A549 (cell line): ENCODE results near the gene TRIM26. TPM values are rescaled to one million over a fixed set of nuclear protein-coding genes. Genes with fewer than 3 reads are reported as not detected.

Experiments used
- ATAC-seq, 2 experiments: fragments of 200-7000 bp in 1 of 2; fragments of >200 bp in 1 of 2; cut with Nextera tagmentation in 1 of 2; cut with Tn5 transposase in 1 of 2; 3 replicates each; pipeline versions ENCODE4 v1.8.0 to v1.9.1; 2018 to 2020; ENCODE audit warnings: mild to moderate bottlenecking in 1 of 2, moderate library complexity in 1 of 2
- CTCF ChIA-PET: fragments of 300-600 bp; sonication (Branson Sonifier 250); formaldehyde crosslinking; extraction: SDS; loops from one replicate; lab custom pipeline; 2021; ENCODE audit warnings: antibody characterized with exemption, inconsistent platforms; lab: Yijun Ruan, JAX
- POLR2A ChIA-PET: fragments of 350-600 bp; formaldehyde crosslinking; extraction: SDS; loops from one replicate; lab custom pipeline; 2021; ENCODE audit warnings: antibody characterized with exemption, inconsistent platforms; lab: Yijun Ruan, JAX
- DNase-seq, 2 experiments: peaks; one replicate each; pipeline versions ENCODE4 v3.0.0 to v3.0.0-alpha.2; 2011 to 2016; ENCODE audit warnings: low read depth in 1 of 2, low spot score in 1 of 2
- FAIRE-seq: peaks from 2 replicates; lab custom pipeline; 2011; peaks lifted over from hg19 to GRCh38; lab: Jason Lieb, UNC
- H3K27ac ChIP-seq, 2 experiments: fragments of >200 bp; sonication (Bioruptor Twin); formaldehyde crosslinking; 3 replicates each; pipeline ENCODE4 v1.5.1; 2016 to 2017
- H3K4me1 ChIP-seq: fragments of >200 bp; sonication (Bioruptor Twin); formaldehyde crosslinking; 3 replicates; pipeline ENCODE4 v1.6.1; 2016
- H3K4me2 ChIP-seq: fragments of >200 bp; sonication (Bioruptor Twin); formaldehyde crosslinking; 3 replicates; pipeline ENCODE4 v1.6.1; 2016
- H3K4me3 ChIP-seq: fragments of >200 bp; sonication (Bioruptor Twin); formaldehyde crosslinking; 3 replicates; pipeline ENCODE4 v1.5.1; 2016
- H3K9me3 ChIP-seq: fragments of >200 bp; sonication (Bioruptor Twin); formaldehyde crosslinking; 3 replicates; pipeline ENCODE4 v1.6.1; 2016
- CBX2 ChIP-seq: fragments of 200-600 bp; sonication (generic); IDR thresholded peaks from 2 replicates; pipeline ENCODE4 v1.6.1; 2016; ENCODE audit warnings: low read depth, mild to moderate bottlenecking, borderline replicate concordance
- CBX8 ChIP-seq: fragments of 200-600 bp; sonication (generic); IDR thresholded peaks from 2 replicates; pipeline ENCODE4 v1.6.1; 2016
- CEBPB ChIP-seq, 2 experiments: fragments of >200 bp in 1 of 2; sonication (Bioruptor Twin) in 1 of 2; formaldehyde crosslinking in 1 of 2; IDR thresholded peaks; 2 replicates each; pipeline ENCODE4 v1.6.1; 2012 to 2016
- CHD2 ChIP-seq: fragments of 150-350 bp; IDR thresholded peaks from 2 replicates; pipeline ENCODE4 v1.6.1; 2014; ENCODE audit warnings: low read length; ENCODE audit not compliant: partially characterized antibody
- CHD4 ChIP-seq: fragments of 200-600 bp; sonication (generic); IDR thresholded peaks from 2 replicates; pipeline ENCODE4 v1.6.1; 2016; ENCODE audit warnings: antibody characterized with exemption, mild to moderate bottlenecking, borderline replicate concordance
- CTCF ChIP-seq: fragments of >200 bp; sonication (Bioruptor Twin); formaldehyde crosslinking; IDR thresholded peaks from 3 replicates; pipeline ENCODE4 v1.5.1; 2016
- E2F6 ChIP-seq: IDR thresholded peaks from 2 replicates; pipeline ENCODE4 v1.6.1; 2012; ENCODE audit warnings: low read depth, borderline replicate concordance
- FOSB ChIP-seq: fragments of 250-450 bp; sonication (Bioruptor Pico); IDR thresholded peaks from 2 replicates; pipeline ENCODE4 v1.5.0; 2020; ENCODE audit warnings: mild to moderate bottlenecking, moderate library complexity
- FOSL2 ChIP-seq, 2 experiments: fragments of 450-650 bp in 1 of 2; fragments of >200 bp in 1 of 2; sonication (Bioruptor Twin) in 1 of 2; formaldehyde crosslinking; IDR thresholded peaks; 2 replicates each; pipeline versions ENCODE4 v1.5.0 to v1.6.1; 2016 to 2020; ENCODE audit warnings: mild to moderate bottlenecking in 1 of 2, moderate library complexity in 1 of 2
- HEYL ChIP-seq: fragments of 250-450 bp; sonication (Bioruptor Pico); IDR thresholded peaks from 2 replicates; pipeline ENCODE4 v1.8.0; 2021; ENCODE audit warnings: mild to moderate bottlenecking, moderate library complexity
- HOXA7 ChIP-seq: fragments of 250-450 bp; sonication (Bioruptor Pico); IDR thresholded peaks from 2 replicates; pipeline ENCODE4 v1.5.0; 2020; ENCODE audit warnings: mild to moderate bottlenecking, moderate library complexity
- HOXB13 ChIP-seq: fragments of 250-450 bp; sonication (Bioruptor Pico); IDR thresholded peaks from 2 replicates; pipeline ENCODE4 v1.5.0; 2020; ENCODE audit warnings: low read depth, mild to moderate bottlenecking, moderate library complexity
- HOXB5 ChIP-seq: fragments of 250-450 bp; sonication (Bioruptor Pico); IDR thresholded peaks from 2 replicates; pipeline ENCODE4 v1.5.0; 2020; ENCODE audit warnings: mild to moderate bottlenecking, moderate library complexity
- JUN ChIP-seq, 2 experiments: fragments of >200 bp; sonication (Bioruptor Twin); formaldehyde crosslinking; IDR thresholded peaks; 2 replicates in 1 of 2; 3 replicates in 1 of 2; pipeline ENCODE4 v1.6.1; 2016 to 2017
- JUNB ChIP-seq: fragments of >200 bp; sonication (Bioruptor Twin); formaldehyde crosslinking; IDR thresholded peaks from 2 replicates; pipeline ENCODE4 v1.6.1; 2016
- KDM5A ChIP-seq: fragments of 200-600 bp; sonication (generic); IDR thresholded peaks from 2 replicates; pipeline ENCODE4 v1.6.1; 2016; ENCODE audit warnings: antibody characterized with exemption, mild to moderate bottlenecking
- MAFK ChIP-seq: fragments of 450-650 bp; IDR thresholded peaks from 2 replicates; pipeline ENCODE4 v1.6.1; 2014; ENCODE audit not compliant: partially characterized antibody
- NPAS2 ChIP-seq: fragments of 250-450 bp; sonication (Bioruptor Pico); IDR thresholded peaks from 2 replicates; pipeline ENCODE4 v1.8.0; 2022; ENCODE audit warnings: mild to moderate bottlenecking, moderate library complexity, borderline replicate concordance
- PBX3 ChIP-seq: IDR thresholded peaks from 2 replicates; pipeline ENCODE4 v1.6.1; 2012
- POLR2A ChIP-seq: IDR thresholded peaks from 2 replicates; pipeline ENCODE4 v1.6.1; 2012; ENCODE audit warnings: mild to moderate bottlenecking, low read length
- POLR2AphosphoS2 ChIP-seq: conservative IDR thresholded peaks from 2 replicates; pipeline ENCODE4 v1.6.1; 2012; ENCODE audit warnings: low read length, improper control_type of control experiment, inconsistent platforms
- RARB ChIP-seq: fragments of 250-450 bp; sonication (Bioruptor Pico); IDR thresholded peaks from 2 replicates; pipeline ENCODE4 v1.8.0; 2021; ENCODE audit warnings: mild to moderate bottlenecking, moderate library complexity
- RFX5 ChIP-seq: fragments of 450-650 bp; IDR thresholded peaks from 2 replicates; pipeline ENCODE4 v1.7.1; 2014; ENCODE audit warnings: antibody characterized with exemption, mild to moderate bottlenecking, moderate library complexity
- RNF2 ChIP-seq: fragments of 200-600 bp; sonication (generic); IDR thresholded peaks from 2 replicates; pipeline ENCODE4 v1.6.1; 2016; ENCODE audit warnings: low read depth, mild to moderate bottlenecking, antibody characterized with exemption, moderate library complexity, borderline replicate concordance
- SREBF2 ChIP-seq: fragments of 450-650 bp; IDR thresholded peaks from 2 replicates; pipeline ENCODE4 v1.6.1; 2014; ENCODE audit warnings: mild to moderate bottlenecking, moderate library complexity
- TFCP2L1 ChIP-seq: fragments of 250-450 bp; sonication (Bioruptor Pico); IDR thresholded peaks from 2 replicates; pipeline ENCODE4 v1.5.0; 2021; ENCODE audit warnings: mild to moderate bottlenecking
- TP53 ChIP-seq: fragments of 250-450 bp; sonication (Bioruptor Pico); IDR thresholded peaks from 2 replicates; pipeline ENCODE4 v1.5.0; 2021; ENCODE audit warnings: mild to moderate bottlenecking, moderate library complexity
- USF2 ChIP-seq: fragments of 450-650 bp; IDR thresholded peaks from 2 replicates; pipeline ENCODE4 v1.6.1; 2014; ENCODE audit warnings: antibody characterized with exemption
- ZC3H11A ChIP-seq: fragments of 450-650 bp; IDR thresholded peaks from 2 replicates; pipeline ENCODE4 v1.6.1; 2014; ENCODE audit warnings: antibody characterized with exemption, mild to moderate bottlenecking
- ZFP36 ChIP-seq: fragments of 450-650 bp; IDR thresholded peaks from 2 replicates; pipeline ENCODE4 v1.6.1; 2014; ENCODE audit warnings: borderline replicate concordance; ENCODE audit not compliant: partially characterized antibody
- ZNF302 ChIP-seq: fragments of 250-450 bp; sonication (Bioruptor Pico); IDR thresholded peaks from 2 replicates; pipeline ENCODE4 v1.9.0; 2021; ENCODE audit warnings: inconsistent platforms, mild to moderate bottlenecking, moderate library complexity
- WGBS: methylation state at CpG from one replicate; pipeline ENCODE4 v1.1.6; 2017; ENCODE audit errors: missing lambda C conversion rate; 5-methylcytosine and 5-hydroxymethylcytosine counted together
- polyA plus RNA-seq, 4 experiments: library from polyadenylated mRNA; depleted of rRNA in 3 of 4; stranded (reverse); fragments of >200 nt; fragmentation: RNase III in 1 of 4; extraction: RNeasy Plus Mini Kit Qiagen cat#74134 plus additional on column Dnase treatment in 1 of 4; gene quantifications; 2 replicates in 3 of 4; 3 replicates in 1 of 4; pipeline ENCODE4 v1.2.3, GENCODE V29; 2011 to 2017
- TF ChIP-seq, protein P1 (sequence below): fragments of 250-450 bp; sonication (Bioruptor Pico); IDR thresholded peaks from 2 replicates; pipeline ENCODE4 v1.5.0; 2021; ENCODE audit warnings: mild to moderate bottlenecking, moderate library complexity, borderline replicate concordance
- TF ChIP-seq, protein P2 (sequence below): fragments of >200 bp; sonication (Bioruptor Twin); formaldehyde crosslinking; IDR thresholded peaks from 2 replicates; pipeline ENCODE4 v1.6.1; 2016
- TF ChIP-seq, protein P3 (sequence below): fragments of 250-450 bp; sonication (Bioruptor Pico); IDR thresholded peaks from 2 replicates; pipeline ENCODE4 v1.5.0; 2020; ENCODE audit warnings: low read depth, mild to moderate bottlenecking, moderate library complexity

The TRIM26 gene
- polyA plus RNA-seq, 2 of the 4 experiments (the other 2 are of a cell fraction), result 30.4 TPM

GRCh38 chr6:30213957-30214656 lies 901 bp upstream of the TRIM26 start:
- WGBS, result under 1% methylated on average over 18 of the region's 45 CpGs
- POLR2A ChIA-PET, result interaction anchor here (0.7 to 1.8 kb wide), 4 partner anchors 10 to 112 kb away, joined by 3 to 4 read pairs (median 3); no protein-coding TSS in a partner anchor
- CTCF ChIA-PET, result interaction anchor here (1.5 kb wide), 1 partner anchor 24 kb away, joined by 4 read pairs; no protein-coding TSS in a partner anchor
- H3K4me2 ChIP-seq, result peak overlapping the region; percentile 94
- DNase-seq (peak; percentile 49 to 73), FAIRE-seq (no peak), ATAC-seq (peak; percentile 91 to 93)
- H3K27ac ChIP-seq, result peak overlapping the region; percentile 95 to 98
- H3K4me1 ChIP-seq, result peaks cover 29% of the 10 kb centered on the region
- no peaks in the 10 kb centered on the region for H3K9me3 ChIP-seq
- peak overlapping the region; percentile 77 for H3K4me3 ChIP-seq
- TF ChIP-seq CEBPB (IDR thresholded peaks at IDR 0.05), result no peak
- no peak; a peak in 1 of 5 replicates for TF ChIP-seq JUN (IDR thresholded peaks at IDR 0.05)
- no peak for TF ChIP-seq HOXA7 (CRISPR knock-in tag)
- TF ChIP-seq MAFK, result no peak
- TF ChIP-seq CTCF, result no peak
- no peak for TF ChIP-seq FOSL2 (IDR thresholded peaks at IDR 0.05)
- TF ChIP-seq FOSL2 (CRISPR knock-in tag; IDR thresholded peaks at IDR 0.05), result no peak
- TF ChIP-seq, protein P1, sequence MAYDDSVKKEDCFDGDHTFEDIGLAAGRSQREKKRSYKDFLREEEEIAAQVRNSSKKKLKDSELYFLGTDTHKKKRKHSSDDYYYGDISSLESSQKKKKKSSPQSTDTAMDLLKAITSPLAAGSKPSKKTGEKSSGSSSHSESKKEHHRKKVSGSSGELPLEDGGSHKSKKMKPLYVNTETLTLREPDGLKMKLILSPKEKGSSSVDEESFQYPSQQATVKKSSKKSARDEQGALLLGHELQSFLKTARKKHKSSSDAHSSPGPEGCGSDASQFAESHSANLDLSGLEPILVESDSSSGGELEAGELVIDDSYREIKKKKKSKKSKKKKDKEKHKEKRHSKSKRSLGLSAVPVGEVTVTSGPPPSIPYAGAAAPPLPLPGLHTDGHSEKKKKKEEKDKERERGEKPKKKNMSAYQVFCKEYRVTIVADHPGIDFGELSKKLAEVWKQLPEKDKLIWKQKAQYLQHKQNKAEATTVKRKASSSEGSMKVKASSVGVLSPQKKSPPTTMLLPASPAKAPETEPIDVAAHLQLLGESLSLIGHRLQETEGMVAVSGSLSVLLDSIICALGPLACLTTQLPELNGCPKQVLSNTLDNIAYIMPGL, result no peak
- no peak for TF ChIP-seq KDM5A
- TF ChIP-seq, protein P2, sequence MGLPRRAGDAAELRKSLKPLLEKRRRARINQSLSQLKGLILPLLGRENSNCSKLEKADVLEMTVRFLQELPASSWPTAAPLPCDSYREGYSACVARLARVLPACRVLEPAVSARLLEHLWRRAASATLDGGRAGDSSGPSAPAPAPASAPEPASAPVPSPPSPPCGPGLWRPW, result no peak
- TF ChIP-seq ZC3H11A, result no peak
- TF ChIP-seq CBX8, result no peak
- TF ChIP-seq ZFP36, result no peak
- no peak for TF ChIP-seq HOXB13
- no peak for TF ChIP-seq FOSB (CRISPR knock-in tag)
- TF ChIP-seq ZNF302, result no peak
- no peak for TF ChIP-seq PBX3
- no peak for TF ChIP-seq RARB
- no peak for TF ChIP-seq RFX5
- TF ChIP-seq JUNB, result no peak
- no peak for TF ChIP-seq HOXB5 (CRISPR knock-in tag)
- peak; percentile 47; the same call in 1 of the 2 replicates for TF ChIP-seq E2F6
- TF ChIP-seq POLR2AphosphoS2, result no peak
- TF ChIP-seq NPAS2 (CRISPR knock-in tag), result no peak
- no peak for TF ChIP-seq CHD2
- TF ChIP-seq TP53, result no peak
- 0 out of 2 replicates have a peak, but pooled peaks have one; percentile 82 for TF ChIP-seq CHD4
- TF ChIP-seq, protein P3, sequence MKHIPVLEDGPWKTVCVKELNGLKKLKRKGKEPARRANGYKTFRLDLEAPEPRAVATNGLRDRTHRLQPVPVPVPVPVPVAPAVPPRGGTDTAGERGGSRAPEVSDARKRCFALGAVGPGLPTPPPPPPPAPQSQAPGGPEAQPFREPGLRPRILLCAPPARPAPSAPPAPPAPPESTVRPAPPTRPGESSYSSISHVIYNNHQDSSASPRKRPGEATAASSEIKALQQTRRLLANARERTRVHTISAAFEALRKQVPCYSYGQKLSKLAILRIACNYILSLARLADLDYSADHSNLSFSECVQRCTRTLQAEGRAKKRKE (CRISPR knock-in tag), result no peak
- TF ChIP-seq USF2, result no peak
- TF ChIP-seq HEYL (CRISPR knock-in tag), result no peak
- no peak for TF ChIP-seq SREBF2
- TF ChIP-seq RNF2, result no peak
- no peak for TF ChIP-seq CBX2
- peak; percentile 95 for TF ChIP-seq POLR2A
- no peak for TF ChIP-seq TFCP2L1 (CRISPR knock-in tag)
